Trophoblast cell (in vitro differentiated cells and primary cell): ENCODE results near the gene ATP6V0A4.

Source experiments
- DNase-seq, 2 donors: peaks; one replicate each; pipeline ENCODE4 v3.0.0-alpha.2; 2016
- H2AFZ ChIP-seq: 2 replicates; pipeline ENCODE4 v1.6.1; 2013; ENCODE audit warnings: low read length, moderate library complexity, mild to moderate bottlenecking; ENCODE audit not compliant: insufficient read depth, poor library complexity
- H2AK5ac ChIP-seq: 2 replicates; pipeline ENCODE4 v1.6.1; 2013; ENCODE audit warnings: mild to moderate bottlenecking, low read length
- H2BK120ac ChIP-seq: 2 replicates; pipeline ENCODE4 v1.6.1; 2013; ENCODE audit warnings: low read length, mild to moderate bottlenecking, moderate library complexity; ENCODE audit not compliant: insufficient read depth, poor library complexity
- H2BK12ac ChIP-seq: 2 replicates; pipeline ENCODE4 v1.6.1; 2013; ENCODE audit warnings: mild to moderate bottlenecking, low read length, moderate library complexity
- H2BK5ac ChIP-seq: 2 replicates; pipeline ENCODE4 v1.6.1; 2013; ENCODE audit warnings: low read length, low read depth, moderate library complexity, mild to moderate bottlenecking; ENCODE audit not compliant: poor library complexity
- H3K14ac ChIP-seq: 2 replicates; pipeline ENCODE4 v1.6.1; 2013; ENCODE audit warnings: mild to moderate bottlenecking, low read length
- H3K18ac ChIP-seq: 2 replicates; pipeline ENCODE4 v1.6.1; 2013; ENCODE audit warnings: mild to moderate bottlenecking, low read length
- H3K23ac ChIP-seq: 2 replicates; pipeline ENCODE4 v1.6.1; 2013; ENCODE audit warnings: low read length
- H3K27ac ChIP-seq: 2 replicates; pipeline ENCODE4 v1.5.1; 2013; ENCODE audit warnings: low read depth, mild to moderate bottlenecking, inconsistent platforms, low read length, moderate library complexity
- H3K27me3 ChIP-seq: 2 replicates; pipeline ENCODE4 v1.6.1; 2013; ENCODE audit warnings: inconsistent platforms, mild to moderate bottlenecking, low read length, moderate library complexity; ENCODE audit not compliant: insufficient read depth
- H3K36me3 ChIP-seq, 2 experiments: 1 replicate in 1 of 2; 2 replicates in 1 of 2; pipeline ENCODE4 v1.6.1; 2013; ENCODE audit warnings: low read length in 2 of 2, mild to moderate bottlenecking in 2 of 2, moderate library complexity in 1 of 2; ENCODE audit not compliant: insufficient read depth in 2 of 2, control insufficient read depth in 1 of 2
- H3K4ac ChIP-seq: 2 replicates; pipeline ENCODE4 v1.6.1; 2013; ENCODE audit warnings: low read depth, mild to moderate bottlenecking, low read length, moderate library complexity
- H3K4me1 ChIP-seq, 2 experiments: 1 replicate in 1 of 2; 2 replicates in 1 of 2; pipeline ENCODE4 v1.6.1; 2013; ENCODE audit warnings: low read length in 2 of 2, mild to moderate bottlenecking in 2 of 2, moderate library complexity in 1 of 2; ENCODE audit not compliant: insufficient read depth in 2 of 2, control insufficient read depth in 1 of 2
- H3K4me2 ChIP-seq: 2 replicates; pipeline ENCODE4 v1.6.1; 2013; ENCODE audit warnings: inconsistent platforms, mild to moderate bottlenecking, low read length, moderate library complexity
- H3K4me3 ChIP-seq: 2 replicates; pipeline ENCODE4 v1.5.1; 2013; ENCODE audit warnings: mild to moderate bottlenecking, low read depth, low read length, inconsistent platforms
- H3K79me1 ChIP-seq: one replicate; pipeline ENCODE4 v1.6.1; 2013; ENCODE audit warnings: low read length
- H3K79me2 ChIP-seq: 2 replicates; pipeline ENCODE4 v1.6.1; 2013; ENCODE audit warnings: low read length, mild to moderate bottlenecking; ENCODE audit not compliant: control insufficient read depth, insufficient read depth, poor library complexity
- H3K9ac ChIP-seq: 2 replicates; pipeline ENCODE4 v1.6.1; 2013; ENCODE audit warnings: mild to moderate bottlenecking, low read length
- H3K9me3 ChIP-seq: 2 replicates; pipeline ENCODE4 v1.6.1; 2013; ENCODE audit warnings: low read depth, mild to moderate bottlenecking, control low read depth, inconsistent platforms, low read length; ENCODE audit not compliant: insufficient read depth
- H4K12ac ChIP-seq: 2 replicates; pipeline ENCODE4 v1.6.1; 2013; ENCODE audit warnings: low read depth, mild to moderate bottlenecking, low read length, moderate library complexity
- H4K8ac ChIP-seq: 2 replicates; pipeline ENCODE4 v1.6.1; 2013; ENCODE audit warnings: low read depth, mild to moderate bottlenecking, low read length, moderate library complexity
- H4K91ac ChIP-seq: one replicate; pipeline ENCODE4 v1.6.1; 2013; ENCODE audit warnings: low read depth, mild to moderate bottlenecking, low read length, moderate library complexity
- WGBS: extraction: QIAGEN DNeasy Blood & Tissue Kit; methylation state at CpG from one replicate; pipeline ENCODE4 v1.1.7; 2013; ENCODE audit warnings: missing lambda C conversion rate; ENCODE audit not compliant: insufficient read length, insufficient coverage; ENCODE audit errors: extremely low coverage; 5-methylcytosine and 5-hydroxymethylcytosine counted together

ATP6V0A4 gene

GRCh38 chr7:138657854-138658386 lies 140.1 kb downstream of the ATP6V0A4 start:
- Histone ChIP-seq H2AK5ac (peak overlapping the region; percentile 92), H4K12ac (no peak overlapping the region), H3K36me3 (peaks cover 0 to 1% of the 10 kb centered on the region in 2 experiments), H2BK5ac (peak overlapping the region; percentile 97), H3K79me1 (peaks cover 37% of the 10 kb centered on the region), H4K91ac (peak overlapping the region; percentile 95), H3K18ac (peak overlapping the region; percentile 84), H3K23ac (no peak overlapping the region), H3K4me3 (no peak overlapping the region), H2AFZ (no peak overlapping the region), H3K9ac (no peak overlapping the region), H3K4me1 (peaks cover 23 to 24% of the 10 kb centered on the region in 2 experiments), H2BK12ac (peak overlapping the region; percentile 94), H3K27ac (peak overlapping the region; percentile 72), H3K4me2 (no peak overlapping the region), H3K14ac (peak overlapping the region; percentile 84), H2BK120ac (peak overlapping the region; percentile 98), H3K4ac (peak overlapping the region; percentile 87), H3K27me3 (no peaks in the 10 kb centered on the region), H3K9me3 (peaks cover 8% of the 10 kb centered on the region), H4K8ac (peak overlapping the region; percentile 72), H3K79me2 (peaks cover 4% of the 10 kb centered on the region)
- WGBS, result no CpG with 5 or more reads among the region's 4 CpGs
- DNase-seq, result peak; percentile 75 to 87

- H3K27ac ChIP-seq, result peak overlapping the region; percentile 27
- H3K18ac ChIP-seq, result no peak overlapping the region
- H4K91ac ChIP-seq, result peak overlapping the region; percentile 88
- no peak for DNase-seq
- peak overlapping the region; percentile 54 for H2BK5ac ChIP-seq
- no CpG with 5 or more reads among the region's 2 CpGs for WGBS
- peaks cover 8% of the 10 kb centered on the region for H3K9me3 ChIP-seq
- H3K23ac ChIP-seq, result no peak overlapping the region
- no peak overlapping the region for H3K4me3 ChIP-seq
- H2AK5ac ChIP-seq, result no peak overlapping the region
- peak overlapping the region; percentile 88 for H2BK120ac ChIP-seq
- no peaks in the 10 kb centered on the region for H3K27me3 ChIP-seq
- peaks cover 28% of the 10 kb centered on the region for H3K79me1 ChIP-seq
- H3K4me2 ChIP-seq, result no peak overlapping the region
- no peak overlapping the region for H4K12ac ChIP-seq
- peaks cover 14 to 15% of the 10 kb centered on the region in 2 experiments for H3K4me1 ChIP-seq
- peaks cover 0 to 1% of the 10 kb centered on the region in 2 experiments for H3K36me3 ChIP-seq
- peaks cover 3% of the 10 kb centered on the region for H3K79me2 ChIP-seq
- H3K9ac ChIP-seq, result no peak overlapping the region
- peak overlapping the region; percentile 90 for H2BK12ac ChIP-seq
- peak overlapping the region; percentile 78 for H3K14ac ChIP-seq
- no peak overlapping the region for H2AFZ ChIP-seq
- no peak overlapping the region for H4K8ac ChIP-seq
- H3K4ac ChIP-seq, result peak overlapping the region; percentile 43
Observed at GRCh38 chr7:138656952-138657351, 141.0 kb downstream of the ATP6V0A4 start.
